Activated naive CD4-positive, alpha-beta T cell treated with anti-CD3 and anti-CD28 coated beads, Interleukin-2, amount 10 ng/mL, durations not matched to agents 7 days and 5 days (primary cell): Measurements from ENCODE around the gene MEF2C.
A peak's percentile ranks its signal among the peaks of the same experiment; 100 is the strongest.

Experiments
- CTCF ChIA-PET: fragments of 350-600 bp; sonication (Branson Sonifier 250); formaldehyde crosslinking; loops from one replicate; lab custom pipeline; 2021; ENCODE audit warnings: antibody characterized with exemption; lab: Charles Lee
- DNase-seq: peaks from one replicate; pipeline ENCODE4 v3.0.0-alpha.2; 2020
- H3K27ac Mint-ChIP-seq: one replicate; pipeline ENCODE4 v1.8.0; 2021; ENCODE audit warnings: mild to moderate bottlenecking, moderate library complexity, mixed read lengths
- H3K27me3 Mint-ChIP-seq: one replicate; pipeline ENCODE4 v1.8.0; 2021; ENCODE audit warnings: mild to moderate bottlenecking, mixed read lengths
- H3K36me3 Mint-ChIP-seq: one replicate; pipeline ENCODE4 v1.8.0; 2021; ENCODE audit warnings: mixed read lengths
- H3K4me1 Mint-ChIP-seq: one replicate; pipeline ENCODE4 v1.8.0; 2021; ENCODE audit warnings: mixed read lengths
- H3K4me3 Mint-ChIP-seq: one replicate; pipeline ENCODE4 v1.8.0; 2021; ENCODE audit warnings: mild to moderate bottlenecking, moderate library complexity, mixed read lengths
- H3K9me3 Mint-ChIP-seq: one replicate; pipeline ENCODE4 v1.8.0; 2021; ENCODE audit warnings: mixed read lengths

MEF2C gene

GRCh38 chr5:88897748-88898147 is 14.8 kb upstream of the MEF2C start:
- Mint-ChIP-seq H3K4me1 (no peaks in the 10 kb centered on the region), H3K36me3 (no peaks in the 10 kb centered on the region), H3K27ac (no peak overlapping the region), H3K4me3 (no peak overlapping the region), H3K9me3 (no peaks in the 10 kb centered on the region), H3K27me3 (no peaks in the 10 kb centered on the region)
- CTCF ChIA-PET: no interaction called here
- no peak for DNase-seq

- Mint-ChIP-seq H3K4me3 (no peak overlapping the region), H3K27me3 (peaks cover 3% of the 10 kb centered on the region), H3K9me3 (no peaks in the 10 kb centered on the region), H3K27ac (no peak overlapping the region), H3K36me3 (no peaks in the 10 kb centered on the region), H3K4me1 (no peaks in the 10 kb centered on the region)
- DNase-seq: no peak
- CTCF ChIA-PET: no interaction called here
Observed at GRCh38 chr5:88895681-88896501, 12.9 kb upstream of the MEF2C start.

GRCh38 chr5:88892669-88893068 is 9.7 kb upstream of the MEF2C start:
- Mint-ChIP-seq H3K27ac (no peak overlapping the region), H3K36me3 (no peaks in the 10 kb centered on the region), H3K4me1 (no peaks in the 10 kb centered on the region), H3K9me3 (no peaks in the 10 kb centered on the region), H3K27me3 (peaks cover 20% of the 10 kb centered on the region), H3K4me3 (no peak overlapping the region)
- no peak for DNase-seq
- CTCF ChIA-PET: no interaction called here

GRCh38 chr5:88890070-88890781 is 7.2 kb upstream of the MEF2C start:
- no peak for DNase-seq
- Mint-ChIP-seq H3K4me1 (peaks cover 3% of the 10 kb centered on the region), H3K27me3 (peaks cover 24% of the 10 kb centered on the region), H3K27ac (no peak overlapping the region), H3K4me3 (no peak overlapping the region), H3K36me3 (no peaks in the 10 kb centered on the region), H3K9me3 (no peaks in the 10 kb centered on the region)
- CTCF ChIA-PET: interaction anchor here (0.6 kb wide), 1 partner anchor 162 kb away, joined by 3 read pairs; no protein-coding TSS in a partner anchor

- CTCF ChIA-PET: interaction anchor here (0.6 kb wide), 1 partner anchor 161 kb away, joined by 3 read pairs; no protein-coding TSS in a partner anchor
- Mint-ChIP-seq H3K27me3 (peaks cover 27% of the 10 kb centered on the region), H3K4me1 (peaks cover 4% of the 10 kb centered on the region), H3K27ac (peak overlapping the region; percentile 21), H3K4me3 (no peak overlapping the region), H3K36me3 (no peaks in the 10 kb centered on the region), H3K9me3 (no peaks in the 10 kb centered on the region)
- no peak for DNase-seq
Observed at GRCh38 chr5:88889189-88890069, 6.4 kb upstream of the MEF2C start.

- Mint-ChIP-seq H3K9me3 (no peaks in the 10 kb centered on the region), H3K27me3 (peaks cover 33% of the 10 kb centered on the region), H3K4me3 (no peak overlapping the region), H3K36me3 (no peaks in the 10 kb centered on the region), H3K27ac (peak overlapping the region; percentile 21), H3K4me1 (peaks cover 10% of the 10 kb centered on the region)
- CTCF ChIA-PET: no interaction called here
- DNase-seq: no peak
Observed at GRCh38 chr5:88888848-88889188, 5.8 kb upstream of the MEF2C start.

- peaks cover 38% of the 10 kb centered on the region for H3K27me3 Mint-ChIP-seq
- H3K4me1 Mint-ChIP-seq: peaks cover 14% of the 10 kb centered on the region
- H3K9me3 Mint-ChIP-seq: no peaks in the 10 kb centered on the region
- no peak for DNase-seq
- no peak overlapping the region for H3K27ac Mint-ChIP-seq
- CTCF ChIA-PET: no interaction called here
- no peaks in the 10 kb centered on the region for H3K36me3 Mint-ChIP-seq
- H3K4me3 Mint-ChIP-seq: no peak overlapping the region
Observed at GRCh38 chr5:88888291-88888690, 5.3 kb upstream of the MEF2C start.

GRCh38 chr5:88887342-88887741 is 4.4 kb upstream of the MEF2C start:
- no peak for DNase-seq
- no peak overlapping the region for H3K27ac Mint-ChIP-seq
- peaks cover 21% of the 10 kb centered on the region for H3K4me1 Mint-ChIP-seq
- no peak overlapping the region for H3K4me3 Mint-ChIP-seq
- peaks cover 48% of the 10 kb centered on the region for H3K27me3 Mint-ChIP-seq
- H3K36me3 Mint-ChIP-seq: no peaks in the 10 kb centered on the region
- H3K9me3 Mint-ChIP-seq: no peaks in the 10 kb centered on the region
- CTCF ChIA-PET: no interaction called here

GRCh38 chr5:88886746-88887341 is 3.9 kb upstream of the MEF2C start:
- Mint-ChIP-seq H3K4me1 (peaks cover 23% of the 10 kb centered on the region), H3K4me3 (no peak overlapping the region), H3K9me3 (no peaks in the 10 kb centered on the region), H3K27me3 (peaks cover 53% of the 10 kb centered on the region), H3K27ac (no peak overlapping the region), H3K36me3 (no peaks in the 10 kb centered on the region)
- DNase-seq: no peak
- CTCF ChIA-PET: interaction anchor here (0.7 kb wide), 1 partner anchor 208 kb away, joined by 3 read pairs; no protein-coding TSS in a partner anchor

- H3K4me3 Mint-ChIP-seq: no peak overlapping the region
- H3K4me1 Mint-ChIP-seq: peaks cover 23% of the 10 kb centered on the region
- peaks cover 54% of the 10 kb centered on the region for H3K27me3 Mint-ChIP-seq
- no peaks in the 10 kb centered on the region for H3K36me3 Mint-ChIP-seq
- DNase-seq: no peak
- CTCF ChIA-PET: interaction anchor here (0.7 kb wide), 1 partner anchor 208 kb away, joined by 3 read pairs; no protein-coding TSS in a partner anchor
- H3K27ac Mint-ChIP-seq: no peak overlapping the region
- H3K9me3 Mint-ChIP-seq: no peaks in the 10 kb centered on the region
Observed at GRCh38 chr5:88886252-88886651, 3.3 kb upstream of the MEF2C start.

GRCh38 chr5:88885002-88885401 is 2.0 kb upstream of the MEF2C start:
- Mint-ChIP-seq H3K27ac (no peak overlapping the region), H3K27me3 (peaks cover 49% of the 10 kb centered on the region), H3K4me1 (peaks cover 23% of the 10 kb centered on the region), H3K4me3 (no peak overlapping the region), H3K36me3 (no peaks in the 10 kb centered on the region), H3K9me3 (no peaks in the 10 kb centered on the region)
- CTCF ChIA-PET: no interaction called here
- no peak for DNase-seq

- Mint-ChIP-seq H3K36me3 (no peaks in the 10 kb centered on the region), H3K27ac (no peak overlapping the region), H3K4me1 (peaks cover 23% of the 10 kb centered on the region), H3K27me3 (peaks cover 45% of the 10 kb centered on the region), H3K9me3 (no peaks in the 10 kb centered on the region), H3K4me3 (peak overlapping the region; percentile 22)
- CTCF ChIA-PET: no interaction called here
- DNase-seq: no peak
Observed at GRCh38 chr5:88884608-88884877, 1.6 kb upstream of the MEF2C start.

GRCh38 chr5:88883836-88884607 is 1.0 kb upstream of the MEF2C start:
- no peaks in the 10 kb centered on the region for H3K9me3 Mint-ChIP-seq
- H3K27me3 Mint-ChIP-seq: peaks cover 39% of the 10 kb centered on the region
- H3K36me3 Mint-ChIP-seq: no peaks in the 10 kb centered on the region
- CTCF ChIA-PET: no interaction called here
- peak overlapping the region; percentile 74 for H3K4me3 Mint-ChIP-seq
- H3K27ac Mint-ChIP-seq: peak overlapping the region; percentile 1
- peak; percentile 25 for DNase-seq
- peaks cover 23% of the 10 kb centered on the region for H3K4me1 Mint-ChIP-seq
